Measurements from ENCODE around the gene PTGES3. TPM values are rescaled to one million over a fixed set of nuclear protein-coding genes. Genes with fewer than 3 reads are reported as not detected.
A peak's percentile ranks its signal among the peaks of the same experiment; 100 is the strongest.
"Not testable (repeated sequence)": the region's sequence is repeated elsewhere in the genome, so short reads cannot be mapped to it uniquely, and the experiment has no call there.

Gene PTGES3
- total RNA-seq, 4 donors from 2014 or later = 57.2 to 81.4 (median 69.3) TPM

GRCh38 chr12:56709759-56710376 is 21.8 kb upstream of the PTGES3 start:
- TF ChIP-seq, protein P1, sequence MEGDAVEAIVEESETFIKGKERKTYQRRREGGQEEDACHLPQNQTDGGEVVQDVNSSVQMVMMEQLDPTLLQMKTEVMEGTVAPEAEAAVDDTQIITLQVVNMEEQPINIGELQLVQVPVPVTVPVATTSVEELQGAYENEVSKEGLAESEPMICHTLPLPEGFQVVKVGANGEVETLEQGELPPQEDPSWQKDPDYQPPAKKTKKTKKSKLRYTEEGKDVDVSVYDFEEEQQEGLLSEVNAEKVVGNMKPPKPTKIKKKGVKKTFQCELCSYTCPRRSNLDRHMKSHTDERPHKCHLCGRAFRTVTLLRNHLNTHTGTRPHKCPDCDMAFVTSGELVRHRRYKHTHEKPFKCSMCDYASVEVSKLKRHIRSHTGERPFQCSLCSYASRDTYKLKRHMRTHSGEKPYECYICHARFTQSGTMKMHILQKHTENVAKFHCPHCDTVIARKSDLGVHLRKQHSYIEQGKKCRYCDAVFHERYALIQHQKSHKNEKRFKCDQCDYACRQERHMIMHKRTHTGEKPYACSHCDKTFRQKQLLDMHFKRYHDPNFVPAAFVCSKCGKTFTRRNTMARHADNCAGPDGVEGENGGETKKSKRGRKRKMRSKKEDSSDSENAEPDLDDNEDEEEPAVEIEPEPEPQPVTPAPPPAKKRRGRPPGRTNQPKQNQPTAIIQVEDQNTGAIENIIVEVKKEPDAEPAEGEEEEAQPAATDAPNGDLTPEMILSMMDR (IDR thresholded peaks at IDR 0.05 in 4 of 5, conservative IDR thresholded peaks at IDR 0.05 in 1 of 5) = no peak
- no peak for TF ChIP-seq POLR2A (IDR thresholded peaks at IDR 0.05)
- Histone ChIP-seq H3K27me3 (no peaks in the 10 kb centered on the region), H3K27ac (peak overlapping the region; percentile 80 to 97 (median 95)), H3K4me3 (no peak overlapping the region), H3K36me3 (peaks cover 4 to 37% of the 10 kb centered on the region in 2 donors), H3K9me3 (no peaks in the 10 kb centered on the region), H3K4me1 (peaks cover 20 to 26% of the 10 kb centered on the region in 2 donors)
- intact Hi-C loops (cut with DNase I; ENCODE audit: low total_unique reads) (no loop called here), in situ Hi-C loops (cut with MboI; ENCODE audit: low sequenced_read_pairs in 4 of 4) (no loop called here)
- no peak for ATAC-seq
- DNase-seq = no peak

- H3K4me1 ChIP-seq; in situ Hi-C loops (cut with MboI; ENCODE audit: low sequenced_read_pairs in 4 of 4); intact Hi-C loops (cut with DNase I; ENCODE audit: low total_unique reads); H3K36me3 ChIP-seq; ATAC-seq; H3K9me3 ChIP-seq; H3K27me3 ChIP-seq; H3K27ac ChIP-seq; H3K4me3 ChIP-seq; DNase-seq: not testable (repeated sequence)
Observed at GRCh38 chr12:56704522-56704921, 16.4 kb upstream of the PTGES3 start.

DNA sequence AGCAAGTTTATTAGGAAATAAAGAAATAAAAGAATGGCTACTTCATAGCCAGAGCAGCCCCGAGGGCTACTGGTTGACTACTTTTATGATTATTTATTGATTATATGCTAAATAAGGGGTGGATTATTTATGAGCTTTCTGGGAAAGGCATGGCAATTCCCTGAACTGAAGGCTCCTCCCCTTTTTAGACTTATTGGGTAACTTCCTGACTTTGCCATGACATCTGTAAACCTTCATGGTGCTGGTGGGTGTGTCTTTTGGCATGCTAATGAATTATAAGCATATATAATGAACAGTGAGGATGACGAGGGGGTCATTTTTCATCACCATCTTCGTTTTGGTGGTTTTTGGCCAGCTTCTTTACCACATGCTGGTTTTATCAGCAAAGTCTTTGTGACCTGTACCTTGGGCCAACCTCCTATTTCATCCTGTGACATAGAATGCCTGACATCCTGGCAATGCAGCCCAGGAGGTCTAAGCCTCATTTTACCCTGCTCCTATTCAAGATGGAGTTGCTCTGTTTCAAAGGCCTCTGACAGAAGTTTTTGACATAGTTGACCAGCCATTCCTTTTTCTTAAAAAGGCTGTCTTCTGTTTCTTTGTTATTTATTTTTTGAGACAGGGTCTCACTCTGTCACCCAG is 11.1 kb upstream of the PTGES3 start:
- Histone ChIP-seq H3K9me3 (no peaks in the 10 kb centered on the region), H3K27ac (no peak overlapping the region), H3K36me3 (no peaks in the 10 kb centered on the region), H3K27me3 (no peaks in the 10 kb centered on the region), H3K4me1 (peaks cover 12 to 19% of the 10 kb centered on the region in 2 donors), H3K4me3 (no peak overlapping the region)
- ATAC-seq (no peak), DNase-seq (no peak)
- intact Hi-C loops (cut with DNase I; ENCODE audit: low total_unique reads) (no loop called here), in situ Hi-C loops (cut with MboI; ENCODE audit: low sequenced_read_pairs in 4 of 4) (no loop called here)
- TF ChIP-seq, protein P1 (IDR thresholded peaks at IDR 0.05 in 4 of 5, conservative IDR thresholded peaks at IDR 0.05 in 1 of 5) = no peak
- TF ChIP-seq POLR2A (IDR thresholded peaks at IDR 0.05) = no peak

- in situ Hi-C loops (cut with MboI; ENCODE audit: low sequenced_read_pairs in 4 of 4) (no loop called here), intact Hi-C loops (cut with DNase I; ENCODE audit: low total_unique reads) (no loop called here)
- no peak for DNase-seq
- ATAC-seq = peak; percentile 59 to 64
- no peaks in the 10 kb centered on the region for H3K36me3 ChIP-seq
- H3K9me3 ChIP-seq = no peaks in the 10 kb centered on the region
- TF ChIP-seq, protein P1 (IDR thresholded peaks at IDR 0.05 in 4 of 5, conservative IDR thresholded peaks at IDR 0.05 in 1 of 5) = no peak
- no peak for TF ChIP-seq POLR2A (IDR thresholded peaks at IDR 0.05)
- H3K4me3 ChIP-seq = no peak overlapping the region
- H3K27me3 ChIP-seq = no peaks in the 10 kb centered on the region
- peaks cover 12 to 19% of the 10 kb centered on the region in 2 donors for H3K4me1 ChIP-seq
- peak overlapping the region; percentile 62 to 82 (median 73) for H3K27ac ChIP-seq
Observed at GRCh38 chr12:56695327-56696101, 7.4 kb upstream of the PTGES3 start.

GRCh38 chr12:56694161-56694560 is 6.1 kb upstream of the PTGES3 start:
- peak in 1 of 2 donors; percentile 40 for ATAC-seq
- H3K4me3 ChIP-seq = no peak overlapping the region
- in situ Hi-C loops (cut with MboI; ENCODE audit: low sequenced_read_pairs in 4 of 4) = no loop called here

More at GRCh38 chr12:56694161-56694560, 6.1 kb upstream of the PTGES3 start:
- H3K4me1 ChIP-seq = peaks cover 15 to 21% of the 10 kb centered on the region in 2 donors
- no peaks in the 10 kb centered on the region for H3K27me3 ChIP-seq
- no peaks in the 10 kb centered on the region for H3K9me3 ChIP-seq
- intact Hi-C loops (cut with DNase I; ENCODE audit: low total_unique reads) = no loop called here
- H3K27ac ChIP-seq = peak overlapping the region in 2 of 4 donors; percentile 0 to 62
- no peaks in the 10 kb centered on the region for H3K36me3 ChIP-seq
- peak in 1 of 2 donors; percentile 17 for DNase-seq
- TF ChIP-seq, protein P1 (IDR thresholded peaks at IDR 0.05 in 4 of 5, conservative IDR thresholded peaks at IDR 0.05 in 1 of 5) = no peak
- TF ChIP-seq POLR2A (IDR thresholded peaks at IDR 0.05) = no peak
